Effector memory CD4-positive, alpha-beta T cell (primary cell): ENCODE measurements around the gene ZNRF3.
"Not testable (repeated sequence)": the region's sequence is repeated elsewhere in the genome, so short reads cannot be mapped to it uniquely, and the experiment has no call there.

Source experiments
- DNase-seq, 3 donors: peaks; one replicate each; pipeline ENCODE4 v3.0.0-alpha.2; 2020
- H3K27ac ChIP-seq: 2 replicates; pipeline ENCODE4 v1.7.0; 2013; ENCODE audit warnings: mild to moderate bottlenecking, low read length, moderate library complexity; ENCODE audit not compliant: insufficient read depth, poor library complexity, severe bottlenecking
- H3K27me3 ChIP-seq: replicated peaks from 2 replicates; pipeline ENCODE4 v1.7.0; 2013; ENCODE audit warnings: mild to moderate bottlenecking, low read length; ENCODE audit not compliant: insufficient read depth, control insufficient read depth, poor library complexity, severe bottlenecking
- H3K36me3 ChIP-seq: 2 replicates; pipeline ENCODE4 v1.7.0; 2013; ENCODE audit warnings: mild to moderate bottlenecking, low read length, moderate library complexity; ENCODE audit not compliant: control insufficient read depth, insufficient read depth
- H3K4me1 ChIP-seq: 2 replicates; pipeline ENCODE4 v1.7.0; 2013; ENCODE audit warnings: low read length, mild to moderate bottlenecking; ENCODE audit not compliant: control insufficient read depth, insufficient read depth, poor library complexity, severe bottlenecking
- H3K4me3 ChIP-seq: 2 replicates; pipeline ENCODE4 v1.7.0; 2013; ENCODE audit warnings: low read length, low read depth, mild to moderate bottlenecking; ENCODE audit not compliant: insufficient read depth, poor library complexity, severe bottlenecking
- H3K9me3 ChIP-seq: 2 replicates; pipeline ENCODE4 v1.7.0; 2013; ENCODE audit warnings: mild to moderate bottlenecking, low read length, moderate library complexity; ENCODE audit not compliant: control insufficient read depth

Gene ZNRF3

GRCh38 chr22:28883917-28884746, 760 bp downstream of the ZNRF3 start:
- Histone ChIP-seq H3K4me3 (peak overlapping the region; percentile 32), H3K4me1 (peaks cover 11% of the 10 kb centered on the region), H3K27me3 (peaks cover 3% of the 10 kb centered on the region), H3K27ac (no peak overlapping the region), H3K36me3 (no peaks in the 10 kb centered on the region), H3K9me3 (no peaks in the 10 kb centered on the region)
- peak; percentile 15 to 20 (median 16) for DNase-seq

- Histone ChIP-seq H3K27me3 (peaks cover 3% of the 10 kb centered on the region), H3K27ac (no peak overlapping the region), H3K4me3 (peak overlapping the region; percentile 32), H3K4me1 (peaks cover 11% of the 10 kb centered on the region), H3K36me3 (no peaks in the 10 kb centered on the region), H3K9me3 (no peaks in the 10 kb centered on the region)
- DNase-seq = no peak
Measured at GRCh38 chr22:28884747-28885350, 1.5 kb downstream of the ZNRF3 start.

- H3K27me3 ChIP-seq = peaks cover 3% of the 10 kb centered on the region
- peaks cover 11% of the 10 kb centered on the region for H3K4me1 ChIP-seq
- DNase-seq = no peak
- H3K36me3 ChIP-seq = no peaks in the 10 kb centered on the region
- no peak overlapping the region for H3K4me3 ChIP-seq
- H3K9me3 ChIP-seq = no peaks in the 10 kb centered on the region
- H3K27ac ChIP-seq = no peak overlapping the region
Measured at GRCh38 chr22:28885939-28886338, 2.6 kb downstream of the ZNRF3 start.

GRCh38 chr22:28886679-28887078, 3.3 kb downstream of the ZNRF3 start:
- DNase-seq, H3K36me3 ChIP-seq, H3K27me3 ChIP-seq, H3K27ac ChIP-seq, H3K4me3 ChIP-seq, H3K9me3 ChIP-seq: not testable (repeated sequence)
- H3K4me1 ChIP-seq = peaks cover 11% of the 10 kb centered on the region

GRCh38 chr22:28887725-28888459, 4.5 kb downstream of the ZNRF3 start:
- Histone ChIP-seq H3K27me3 (peaks cover 3% of the 10 kb centered on the region), H3K36me3 (no peaks in the 10 kb centered on the region), H3K4me1 (peaks cover 7% of the 10 kb centered on the region), H3K27ac (no peak overlapping the region), H3K9me3 (no peaks in the 10 kb centered on the region), H3K4me3 (no peak overlapping the region)
- no peak for DNase-seq

- Histone ChIP-seq H3K27ac (no peak overlapping the region), H3K4me1 (peaks cover 4% of the 10 kb centered on the region), H3K9me3 (no peaks in the 10 kb centered on the region), H3K27me3 (peaks cover 3% of the 10 kb centered on the region), H3K4me3 (no peak overlapping the region), H3K36me3 (no peaks in the 10 kb centered on the region)
- DNase-seq = no peak
Measured at GRCh38 chr22:28889478-28890024, 6.2 kb downstream of the ZNRF3 start.

DNA sequence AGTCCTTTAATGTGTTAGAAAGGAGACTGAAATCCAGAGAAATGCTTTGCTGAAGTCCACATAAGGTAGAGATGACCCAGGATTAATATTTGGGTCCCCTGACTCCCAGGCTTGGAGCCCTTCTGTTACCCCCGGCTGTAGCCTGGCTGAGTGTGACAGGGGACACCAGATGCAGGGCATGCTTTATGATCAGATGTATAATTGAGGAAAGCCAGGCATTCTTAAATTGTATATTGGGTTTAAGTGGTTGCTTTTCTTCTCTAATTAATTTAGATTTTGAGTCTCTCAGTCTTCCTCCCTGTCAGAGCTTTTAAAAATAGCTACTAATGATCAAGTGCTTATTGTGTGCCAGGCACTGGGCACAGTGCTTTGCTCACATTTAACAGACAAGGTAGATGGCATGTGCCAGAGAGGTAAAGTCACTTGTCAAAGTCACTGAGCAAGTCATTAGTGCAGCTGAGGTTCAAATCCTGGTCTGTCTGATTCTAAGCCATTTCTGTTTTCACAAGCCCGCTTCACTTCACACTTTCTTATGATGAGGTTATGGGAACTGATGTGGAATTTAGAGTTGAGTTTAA, 7.9 kb downstream of the ZNRF3 start:
- DNase-seq = no peak
- no peaks in the 10 kb centered on the region for H3K36me3 ChIP-seq
- H3K4me1 ChIP-seq = no peaks in the 10 kb centered on the region
- no peak overlapping the region for H3K27ac ChIP-seq
- no peaks in the 10 kb centered on the region for H3K27me3 ChIP-seq
- no peak overlapping the region for H3K4me3 ChIP-seq
- H3K9me3 ChIP-seq = no peaks in the 10 kb centered on the region

DNA sequence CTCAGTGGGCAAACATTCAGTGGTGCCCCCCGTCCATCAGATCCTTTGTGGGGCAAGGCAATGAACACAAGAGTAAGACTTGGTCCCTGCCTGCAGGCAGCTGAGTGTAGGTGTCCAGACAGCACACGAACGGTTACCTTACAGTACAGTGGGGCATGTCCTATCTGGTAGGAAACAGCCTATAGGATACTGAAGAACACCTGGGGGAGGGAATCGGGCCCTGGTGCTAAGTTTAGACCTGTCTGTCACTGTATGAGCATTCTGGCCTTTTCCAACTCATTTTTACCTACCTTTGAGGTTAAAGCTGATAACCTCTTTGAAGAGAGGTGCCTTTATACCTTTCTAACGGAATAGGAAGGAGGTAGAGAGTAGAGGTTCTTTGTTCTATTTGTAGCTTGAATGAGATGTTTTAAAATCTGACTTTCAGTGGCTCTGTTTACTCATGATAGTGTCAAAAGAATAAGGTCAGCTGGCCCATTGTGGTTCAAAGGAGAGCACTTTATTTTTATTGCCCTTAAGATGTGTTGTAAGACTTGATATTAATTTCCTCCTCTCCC, 8.9 kb downstream of the ZNRF3 start:
- Histone ChIP-seq H3K4me1 (no peaks in the 10 kb centered on the region), H3K4me3 (no peak overlapping the region), H3K36me3 (no peaks in the 10 kb centered on the region), H3K27me3 (no peaks in the 10 kb centered on the region), H3K9me3 (no peaks in the 10 kb centered on the region), H3K27ac (no peak overlapping the region)
- no peak for DNase-seq

DNA sequence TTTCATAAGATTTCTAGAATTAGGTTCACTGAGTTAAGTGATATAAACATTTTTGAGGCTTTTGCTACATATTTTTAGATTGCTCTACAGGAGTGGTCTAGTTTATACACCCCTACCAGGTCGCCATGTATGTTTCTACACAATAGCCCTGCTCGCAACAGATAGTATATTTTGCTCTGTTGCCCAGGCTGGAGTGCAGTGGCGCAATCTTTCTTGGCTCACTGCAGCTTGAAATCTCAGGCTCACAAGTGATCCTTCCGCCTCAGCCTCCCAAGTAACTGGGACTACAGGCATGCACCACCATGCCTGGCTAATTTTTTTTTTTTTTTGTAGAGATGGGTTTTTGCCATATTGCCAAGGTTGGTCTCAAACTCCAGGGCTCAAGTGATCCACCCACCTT, 10.4 kb downstream of the ZNRF3 start:
- no peaks in the 10 kb centered on the region for H3K9me3 ChIP-seq
- H3K4me3 ChIP-seq = no peak overlapping the region
- H3K27me3 ChIP-seq = no peaks in the 10 kb centered on the region
- no peak overlapping the region for H3K27ac ChIP-seq
- no peaks in the 10 kb centered on the region for H3K36me3 ChIP-seq
- H3K4me1 ChIP-seq = peaks cover under 1% of the 10 kb centered on the region
- no peak for DNase-seq
